ENCODE data around the gene STPG4. TPM values are rescaled to one million over a fixed set of nuclear protein-coding genes. Genes with fewer than 3 reads are reported as not detected.

STPG4 gene
- total RNA-seq, 4 donors from 2014 or later = not detected

- TF ChIP-seq, protein P1, sequence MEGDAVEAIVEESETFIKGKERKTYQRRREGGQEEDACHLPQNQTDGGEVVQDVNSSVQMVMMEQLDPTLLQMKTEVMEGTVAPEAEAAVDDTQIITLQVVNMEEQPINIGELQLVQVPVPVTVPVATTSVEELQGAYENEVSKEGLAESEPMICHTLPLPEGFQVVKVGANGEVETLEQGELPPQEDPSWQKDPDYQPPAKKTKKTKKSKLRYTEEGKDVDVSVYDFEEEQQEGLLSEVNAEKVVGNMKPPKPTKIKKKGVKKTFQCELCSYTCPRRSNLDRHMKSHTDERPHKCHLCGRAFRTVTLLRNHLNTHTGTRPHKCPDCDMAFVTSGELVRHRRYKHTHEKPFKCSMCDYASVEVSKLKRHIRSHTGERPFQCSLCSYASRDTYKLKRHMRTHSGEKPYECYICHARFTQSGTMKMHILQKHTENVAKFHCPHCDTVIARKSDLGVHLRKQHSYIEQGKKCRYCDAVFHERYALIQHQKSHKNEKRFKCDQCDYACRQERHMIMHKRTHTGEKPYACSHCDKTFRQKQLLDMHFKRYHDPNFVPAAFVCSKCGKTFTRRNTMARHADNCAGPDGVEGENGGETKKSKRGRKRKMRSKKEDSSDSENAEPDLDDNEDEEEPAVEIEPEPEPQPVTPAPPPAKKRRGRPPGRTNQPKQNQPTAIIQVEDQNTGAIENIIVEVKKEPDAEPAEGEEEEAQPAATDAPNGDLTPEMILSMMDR (IDR thresholded peaks at IDR 0.05; ENCODE audit: low read depth) = no peak
These were observed 66.0 kb downstream of the STPG4 start for GRCh38 chr2:47089083-47089464.

DNA sequence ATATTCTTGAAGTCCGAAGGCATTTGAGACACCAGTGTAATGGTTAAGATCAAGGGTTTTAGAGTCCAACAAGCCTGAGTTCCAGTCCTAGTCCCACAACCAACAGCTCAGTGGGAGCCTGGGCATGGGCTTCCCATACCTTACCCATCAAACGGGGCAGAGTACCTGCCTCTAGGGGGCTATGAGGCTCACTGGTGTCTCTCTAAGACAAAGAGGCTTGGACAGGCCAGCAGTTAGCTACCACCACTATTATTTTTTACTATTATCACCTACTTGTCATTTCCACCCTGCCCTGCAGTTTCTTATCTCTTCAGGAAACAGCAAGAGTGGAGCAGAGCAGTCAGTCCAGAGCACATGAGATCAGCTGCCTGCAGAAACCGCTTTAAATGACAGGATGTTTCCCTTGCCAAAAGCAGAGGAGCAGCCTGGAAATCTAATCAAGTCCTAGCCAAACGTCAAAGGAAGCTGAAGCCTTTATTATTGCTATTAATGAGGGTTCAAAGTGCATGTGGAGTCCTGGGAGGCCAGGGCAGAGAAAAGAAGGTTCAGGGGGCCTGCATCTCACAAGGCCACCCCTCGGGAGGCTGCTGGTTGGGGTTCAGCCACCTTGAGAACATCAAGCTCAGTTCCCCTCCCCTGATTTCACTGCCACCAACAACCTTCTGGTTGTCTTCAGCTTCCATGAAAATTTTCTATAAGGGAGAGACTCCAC, 66.6 kb downstream of the STPG4 start:
- TF ChIP-seq, protein P1 (IDR thresholded peaks at IDR 0.05; ENCODE audit: low read depth) = no peak

DNA sequence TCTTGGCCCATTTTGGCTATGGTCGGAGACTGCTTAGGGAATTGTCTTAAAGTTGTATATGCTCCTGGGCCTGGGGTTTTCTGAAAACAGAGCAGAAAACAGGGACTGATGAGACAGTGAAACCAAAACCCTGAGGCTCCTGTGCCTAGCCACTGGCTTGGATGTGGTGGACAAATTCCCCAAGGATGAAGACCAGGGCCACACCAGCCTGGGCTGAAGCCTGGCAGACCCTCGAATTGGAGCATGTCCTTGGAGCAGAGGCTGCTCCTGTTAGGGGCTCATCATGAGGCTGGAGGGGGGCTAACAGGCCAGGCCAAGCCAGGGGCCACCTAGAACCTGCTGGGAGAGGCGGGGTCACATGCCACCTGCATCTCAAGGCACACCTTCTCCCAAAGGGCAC, 68.1 kb downstream of the STPG4 start:
- TF ChIP-seq, protein P1 (IDR thresholded peaks at IDR 0.05; ENCODE audit: low read depth) = no peak

GRCh38 chr2:47086571-47086970, 68.5 kb downstream of the STPG4 start:
- TF ChIP-seq, protein P1 (IDR thresholded peaks at IDR 0.05; ENCODE audit: low read depth) = no peak

DNA sequence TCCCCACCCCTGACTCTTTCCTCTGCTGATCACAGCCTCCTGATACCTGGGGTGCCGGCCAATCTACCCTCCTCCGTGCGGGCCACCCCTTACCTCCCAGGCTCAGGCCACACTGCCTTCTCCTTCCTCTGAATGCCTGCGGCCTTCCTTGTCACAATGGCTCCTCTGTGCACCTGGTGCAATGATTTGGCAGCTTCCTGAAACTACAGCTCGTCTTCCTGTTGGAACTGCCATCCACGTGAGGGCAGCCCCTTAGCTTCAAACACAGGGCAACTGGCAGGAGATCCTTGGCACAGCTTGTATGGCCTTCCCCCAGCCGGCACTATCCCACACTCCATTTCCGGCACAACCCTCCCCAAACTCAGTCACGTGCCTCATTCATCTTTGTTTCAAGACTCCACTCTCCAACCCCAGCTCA, 69.0 kb downstream of the STPG4 start:
- TF ChIP-seq, protein P1 (IDR thresholded peaks at IDR 0.05; ENCODE audit: low read depth) = no peak

DNA sequence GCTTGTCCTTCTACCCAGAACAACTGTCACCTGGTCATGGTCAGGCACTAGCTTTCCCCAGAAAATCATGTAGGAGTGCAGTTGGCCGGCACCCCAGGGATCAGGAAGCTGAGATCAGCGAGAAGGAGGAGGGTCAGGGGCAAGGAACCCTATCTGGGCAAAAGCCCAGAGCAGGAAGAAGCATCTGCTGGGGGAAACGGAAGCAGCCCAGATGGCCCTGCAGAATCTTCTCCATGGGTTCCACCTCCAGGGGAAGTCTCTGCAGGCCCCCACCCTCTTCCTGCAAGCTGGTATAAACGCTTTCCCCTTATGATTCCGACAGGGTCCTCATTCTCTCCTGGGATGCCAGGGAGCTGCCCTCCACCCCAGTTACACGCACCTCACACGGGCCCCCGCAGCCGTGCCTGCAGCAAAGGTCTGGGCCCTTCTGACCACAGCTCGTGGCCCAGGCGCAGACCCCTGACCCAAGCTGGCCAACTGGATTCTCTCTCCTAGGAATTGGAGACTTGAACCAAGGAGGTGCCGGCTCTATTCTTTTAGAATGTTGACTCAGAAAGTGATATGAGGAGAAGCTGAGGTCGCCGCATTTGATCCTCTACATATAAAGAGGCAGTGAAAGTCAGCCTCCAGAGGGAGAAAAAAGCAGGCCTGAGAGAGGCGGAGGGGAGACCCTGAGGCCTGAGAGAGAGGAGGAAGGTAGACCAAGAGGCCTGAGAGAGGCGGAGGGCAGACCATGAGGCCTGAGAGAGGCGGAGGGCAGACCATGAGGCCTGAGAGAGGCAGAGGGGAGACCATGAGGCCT, 71.0 kb downstream of the STPG4 start:
- TF ChIP-seq, protein P1 (IDR thresholded peaks at IDR 0.05; ENCODE audit: low read depth) = no peak

DNA sequence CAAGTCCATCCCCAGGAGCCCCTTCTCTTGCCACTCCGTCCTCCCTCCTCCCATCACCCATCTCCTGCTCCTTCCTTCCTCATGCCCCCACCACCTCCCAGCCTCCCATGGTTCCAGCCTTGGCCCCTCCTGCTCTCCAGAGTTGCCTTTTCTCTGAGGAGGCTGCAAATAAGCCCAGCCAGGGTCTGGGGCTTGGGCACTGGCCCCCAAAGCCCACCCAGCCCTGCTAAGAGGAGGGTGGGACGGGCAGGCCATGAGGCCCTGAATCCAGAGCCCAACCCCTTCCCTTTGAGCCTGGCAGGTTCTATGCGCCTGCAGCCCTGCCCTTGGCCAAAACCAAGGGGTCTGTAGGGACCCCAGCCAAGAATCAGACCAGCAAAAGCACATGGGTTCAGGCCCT, 71.6 kb downstream of the STPG4 start:
- TF ChIP-seq, protein P1 (IDR thresholded peaks at IDR 0.05; ENCODE audit: low read depth) = no peak

Measured in subcutaneous adipose tissue (tissue), 4 donors.